SKM-1 treated with dmso at 0.1 percent for 144 hours (cell line): ENCODE results near the gene CASP9.
"Not testable (repeated sequence)": the region's sequence is repeated elsewhere in the genome, so short reads cannot be mapped to it uniquely, and the experiment has no call there.

Experiments used
- DNase-seq: peaks from one replicate; lab custom pipeline; 2025; ENCODE audit not compliant: unreplicated experiment; lab: John Stamatoyannopoulos, UW

CASP9 gene

DNA sequence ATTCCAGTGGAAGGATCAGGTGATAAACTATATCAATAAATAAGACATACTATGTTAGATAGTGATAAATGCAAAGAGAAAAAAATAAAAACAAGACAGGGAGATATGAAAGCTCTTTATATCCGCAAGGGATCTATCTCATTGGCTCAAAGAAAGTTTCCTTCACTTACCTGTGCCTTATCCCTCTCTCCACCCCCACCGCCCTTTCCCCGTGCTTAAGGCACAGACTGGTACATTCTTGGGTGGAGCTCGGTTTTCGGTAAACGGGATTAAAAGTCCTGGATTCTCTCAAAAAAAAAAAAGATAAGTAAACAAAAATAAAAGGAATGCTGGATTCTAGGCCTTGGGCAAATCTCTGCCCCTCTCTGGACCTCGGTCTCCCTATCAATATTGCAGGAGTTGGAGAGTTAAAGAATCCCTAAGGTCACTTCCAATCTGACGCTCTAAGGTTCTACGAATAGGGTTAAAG is 2.0 kb upstream of the CASP9 start:
- DNase-seq = no peak

DNA sequence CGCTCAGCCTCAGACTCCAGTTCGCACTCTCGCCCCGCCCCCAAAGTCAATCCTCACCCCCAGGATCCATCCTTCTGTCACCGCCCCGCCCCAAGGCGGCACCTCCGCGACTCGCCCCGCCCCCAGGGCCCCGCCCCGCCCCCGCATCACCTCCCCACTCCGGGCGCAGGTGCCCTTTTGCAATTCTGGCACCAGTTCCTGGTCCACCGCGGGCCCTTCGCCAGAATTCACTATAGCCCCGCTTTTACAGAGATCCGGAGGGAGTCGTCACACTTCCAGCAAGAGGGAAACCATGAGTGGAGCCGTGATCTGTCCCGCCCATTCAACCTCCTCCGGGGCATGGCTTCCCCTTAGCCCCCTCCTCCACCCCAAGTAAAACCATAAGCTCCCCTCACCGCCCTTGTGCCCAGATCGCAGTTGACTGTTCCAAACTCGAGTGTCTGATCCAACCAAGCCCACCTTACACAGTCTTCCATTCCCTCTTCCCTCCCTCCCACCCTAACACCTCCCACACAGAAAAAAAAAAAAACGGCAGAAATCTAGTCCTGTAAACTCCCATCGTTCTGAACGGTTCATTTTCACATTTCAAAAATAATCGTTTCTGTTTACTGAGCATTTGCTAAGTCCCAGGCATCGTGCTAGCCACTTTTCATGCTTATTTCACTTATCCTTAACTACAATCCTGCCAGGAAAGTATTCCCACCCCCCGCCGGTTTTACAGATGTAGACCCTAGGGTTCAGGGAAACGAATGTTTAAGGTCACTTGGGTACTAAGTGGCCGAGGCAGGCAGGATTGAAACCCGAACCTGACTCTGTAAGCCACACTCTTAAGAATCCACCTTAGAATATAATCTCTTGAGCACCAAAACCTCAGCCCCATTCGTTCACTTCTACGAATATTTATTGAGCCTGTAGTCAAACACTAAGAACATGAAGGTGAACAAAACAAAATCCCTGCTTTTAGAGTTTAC is 1.3 kb upstream of the CASP9 start:
- DNase-seq = peak; percentile 38

DNA sequence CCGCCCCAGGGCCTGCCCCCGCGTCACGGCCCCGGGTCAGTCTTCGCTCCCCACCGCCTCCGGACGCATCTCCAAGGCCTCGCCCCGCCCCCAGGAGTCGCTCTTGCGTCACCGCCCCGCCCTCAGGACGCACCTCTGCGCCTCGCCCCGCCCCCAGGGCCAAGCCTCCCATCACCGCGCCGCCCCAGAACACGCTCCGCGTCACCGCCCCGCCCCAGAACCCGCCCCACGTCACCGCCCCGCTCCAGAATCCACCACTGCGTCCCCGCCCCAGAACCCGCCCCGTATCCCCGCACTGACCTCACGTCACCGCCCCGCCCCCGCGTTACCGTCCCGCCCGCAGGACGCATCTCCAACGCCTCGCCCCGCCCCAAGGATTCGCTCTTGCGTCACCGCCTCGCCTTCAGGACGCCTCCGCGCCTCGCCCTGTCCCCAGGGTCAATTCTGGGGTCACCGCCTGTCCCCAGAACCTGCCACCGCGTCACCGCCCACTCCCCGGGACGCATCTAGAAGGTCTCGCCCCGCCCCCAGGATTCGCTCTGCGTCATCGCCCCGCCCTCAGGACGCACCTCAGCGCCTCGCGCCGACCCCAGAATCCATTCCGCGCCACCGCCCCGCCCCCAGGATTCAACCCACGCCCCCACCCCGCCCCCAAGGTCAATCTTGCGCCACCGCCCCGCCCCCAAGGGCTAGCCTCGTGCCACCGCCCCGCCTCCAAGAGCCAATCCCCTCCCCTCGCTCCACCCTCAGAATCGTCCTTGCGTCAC is 451 bp upstream of the CASP9 start:
- DNase-seq = peak; percentile 96

DNA sequence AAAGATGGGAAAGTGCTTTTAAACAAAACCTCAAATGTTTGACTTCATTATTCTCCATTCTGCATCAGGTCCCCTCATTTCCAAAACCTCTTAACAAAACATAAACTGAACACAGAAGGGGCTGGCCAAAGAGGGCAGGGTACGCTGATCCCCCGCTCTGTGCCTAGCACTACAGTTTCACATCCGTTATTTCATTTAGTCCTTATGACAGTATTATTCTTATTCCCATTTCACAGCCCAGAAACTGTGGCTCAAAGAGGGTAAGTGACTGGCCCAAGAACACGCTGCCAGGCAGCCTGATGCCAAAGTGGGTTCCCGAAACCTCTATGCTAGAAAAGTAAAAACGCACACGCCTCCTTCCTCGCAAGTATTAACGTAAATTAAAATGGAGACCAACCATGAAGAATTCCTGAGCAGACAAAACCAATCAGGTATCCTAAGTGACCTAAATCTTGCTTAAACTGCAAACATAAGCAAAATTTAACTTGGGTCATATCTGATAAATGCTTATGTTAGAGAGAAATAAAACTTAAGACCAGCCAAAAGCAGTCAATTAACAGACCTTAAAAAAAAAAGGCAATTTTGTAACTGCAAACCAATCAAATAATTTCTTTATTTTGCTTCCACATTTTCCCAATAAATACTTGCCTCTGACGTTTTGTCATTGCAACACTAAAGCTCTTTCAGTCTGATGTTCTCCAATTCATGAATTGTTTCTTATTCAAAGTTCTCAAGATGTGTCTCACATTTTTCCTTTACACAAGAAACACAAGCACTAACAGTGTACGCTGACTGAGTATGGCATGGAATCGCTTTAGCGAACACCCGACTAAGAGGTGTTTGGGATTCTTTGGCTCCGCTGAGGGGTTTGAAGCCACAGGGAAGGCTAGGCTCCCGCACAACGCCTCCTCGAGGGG is 653 bp downstream of the CASP9 start:
- peak; percentile 5 for DNase-seq

DNA sequence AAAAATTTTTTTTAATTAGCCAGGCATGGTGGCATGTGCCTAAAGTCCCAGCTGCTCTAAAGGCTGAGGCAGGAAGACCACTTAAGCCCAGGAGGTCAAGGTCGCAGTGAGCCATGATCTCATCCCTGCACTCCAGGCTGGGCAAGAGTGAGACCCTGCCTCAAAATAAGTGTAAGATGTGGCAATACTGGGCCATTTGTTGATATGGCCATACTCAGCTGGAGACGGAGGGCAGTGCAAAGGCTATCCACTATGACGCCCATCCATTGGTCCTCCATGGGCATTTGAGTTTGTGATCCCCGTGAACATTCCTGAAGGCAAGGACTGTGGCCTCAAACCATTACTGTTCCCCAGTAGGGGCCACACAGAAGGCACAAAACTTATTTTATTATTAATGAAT is 1.5 kb downstream of the CASP9 start:
- DNase-seq = no peak

DNA sequence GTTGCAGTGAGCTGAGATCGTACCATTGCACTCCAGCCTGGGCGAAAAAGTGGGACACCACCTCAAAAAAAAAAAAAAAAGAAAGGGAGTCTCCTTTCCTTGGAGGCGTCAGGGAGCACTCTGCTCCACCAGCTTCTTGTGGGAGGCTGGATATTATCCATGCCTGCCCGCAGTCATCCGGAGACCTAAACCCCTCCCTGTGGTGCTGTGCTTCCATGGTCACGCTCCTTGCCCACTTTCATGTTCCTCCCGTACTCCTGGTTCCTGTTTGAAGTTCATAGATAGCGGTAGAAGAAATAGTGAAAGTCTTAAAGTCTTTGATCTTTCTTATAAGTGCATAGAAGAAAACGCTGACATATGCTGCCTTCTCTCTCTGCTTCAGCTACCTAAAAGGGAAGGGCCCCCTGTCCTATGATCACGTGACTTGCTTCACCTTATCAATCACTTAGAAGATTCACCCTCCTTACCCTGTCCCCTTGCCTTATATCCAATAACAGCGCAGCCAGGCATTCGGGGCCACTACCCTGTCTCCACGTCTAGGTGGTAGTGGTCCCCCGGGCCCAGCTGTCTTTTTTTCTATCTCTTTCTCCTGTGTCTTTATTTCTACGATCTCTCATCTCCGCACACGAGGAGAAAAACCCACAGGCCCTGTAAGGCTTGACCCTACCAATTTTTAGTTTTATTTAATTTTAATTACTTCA is 2.7 kb downstream of the CASP9 start:
- not testable (repeated sequence) for DNase-seq

DNA sequence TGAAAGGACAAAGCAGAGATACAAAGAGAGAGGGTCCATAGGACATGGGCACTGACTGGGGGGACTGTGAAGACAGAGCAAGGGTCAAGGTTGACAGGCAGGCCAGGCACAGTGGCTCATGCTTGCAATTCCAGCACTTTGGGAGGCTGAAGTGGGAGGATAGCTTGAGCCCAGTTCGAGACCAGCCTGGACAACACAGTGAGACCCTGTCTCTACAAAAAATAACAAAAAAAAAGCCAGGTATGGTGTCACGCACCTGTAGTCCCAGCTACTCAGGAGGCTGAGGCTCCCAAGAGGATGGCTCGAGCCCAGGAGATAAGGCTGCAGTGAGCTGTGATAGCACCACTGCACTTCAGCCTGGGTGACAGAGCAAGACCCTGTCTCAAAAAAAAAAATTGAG is 4.4 kb downstream of the CASP9 start:
- DNase-seq = no peak

DNA sequence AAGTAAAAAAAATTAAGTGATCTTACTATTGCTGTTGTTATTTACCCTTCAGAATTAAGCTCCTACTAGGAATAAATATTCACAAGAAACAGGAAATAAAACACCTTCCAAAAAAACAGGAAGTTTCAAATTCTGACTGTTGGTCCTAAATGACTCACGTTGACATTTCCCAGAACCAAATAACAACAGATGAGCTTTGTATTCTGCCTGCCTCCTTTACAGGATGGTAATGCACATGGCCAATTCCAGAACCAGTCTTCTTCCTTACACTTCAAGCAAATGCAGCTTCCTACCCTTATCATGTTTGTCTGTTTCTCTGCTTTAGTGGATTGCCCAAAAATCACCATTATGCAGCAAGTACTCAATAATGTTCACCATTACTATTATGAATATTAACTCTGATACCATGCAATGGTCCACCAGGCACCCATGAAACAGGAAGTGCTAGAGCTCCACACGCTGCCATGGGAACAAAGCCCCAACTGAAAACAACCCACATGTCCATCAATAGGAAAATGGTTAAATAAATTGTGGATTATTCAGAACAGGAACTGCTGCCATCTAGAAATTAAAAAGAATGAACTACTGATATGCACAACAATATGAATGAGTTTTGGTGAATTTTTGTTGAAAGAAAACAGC is 8.9 kb downstream of the CASP9 start:
- DNase-seq = peak; percentile 32

DNA sequence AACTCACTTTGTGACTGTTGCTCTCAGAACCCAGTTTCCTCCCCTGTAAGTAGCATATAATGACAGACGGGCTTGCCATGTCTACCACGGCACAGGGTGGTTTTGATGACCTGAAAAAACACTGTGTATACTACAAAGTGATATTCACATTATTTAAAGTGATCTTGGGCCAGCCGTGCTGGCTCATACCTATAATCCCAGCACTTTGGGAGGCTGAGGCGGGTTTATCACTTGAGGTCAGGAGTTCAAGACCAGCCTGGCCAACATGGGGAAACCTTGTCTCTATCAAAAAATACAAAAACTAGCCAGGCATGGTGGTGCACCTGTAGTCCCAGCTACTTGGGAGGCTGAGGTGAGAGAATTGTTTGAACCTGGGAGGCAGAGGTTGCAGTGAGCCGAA is 9.5 kb downstream of the CASP9 start:
- DNase-seq = not testable (repeated sequence)

DNA sequence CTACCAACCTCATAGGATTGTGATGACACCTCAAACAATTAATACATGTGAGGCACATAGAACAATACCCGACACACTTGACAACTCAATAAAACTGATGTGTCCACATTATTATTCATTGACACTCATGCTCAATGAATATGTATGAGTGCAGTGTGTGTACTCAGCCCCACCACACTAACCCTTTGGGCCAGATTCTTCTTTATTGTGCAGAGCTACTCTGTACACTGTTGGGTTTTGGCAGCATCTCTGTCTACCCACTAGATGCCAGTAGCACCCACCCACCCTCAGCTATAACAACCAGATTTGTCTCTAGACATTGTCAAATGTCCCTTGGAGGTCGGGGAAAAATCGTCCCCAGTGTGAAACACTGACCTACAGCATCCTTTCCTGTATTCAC is 10.1 kb downstream of the CASP9 start:
- no peak for DNase-seq

DNA sequence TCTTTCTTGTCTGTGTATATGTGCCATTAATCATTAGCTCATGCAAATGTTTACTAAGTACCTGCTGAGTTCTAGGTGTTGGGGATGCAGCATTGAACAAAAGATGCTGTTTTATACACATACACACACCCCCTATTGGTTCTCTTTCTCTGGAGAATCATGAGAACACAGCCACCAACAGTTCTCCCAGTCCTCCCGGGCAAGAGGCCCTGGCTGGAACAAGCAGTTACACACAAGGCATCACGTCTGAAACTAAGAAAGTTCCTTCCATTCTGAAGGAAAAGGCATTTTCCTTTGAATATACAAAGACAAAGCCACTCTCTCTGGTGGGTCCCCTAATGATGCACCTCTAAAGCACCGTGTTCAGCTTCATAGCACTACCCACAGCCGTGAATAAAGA is 10.8 kb downstream of the CASP9 start:
- DNase-seq = no peak

DNA sequence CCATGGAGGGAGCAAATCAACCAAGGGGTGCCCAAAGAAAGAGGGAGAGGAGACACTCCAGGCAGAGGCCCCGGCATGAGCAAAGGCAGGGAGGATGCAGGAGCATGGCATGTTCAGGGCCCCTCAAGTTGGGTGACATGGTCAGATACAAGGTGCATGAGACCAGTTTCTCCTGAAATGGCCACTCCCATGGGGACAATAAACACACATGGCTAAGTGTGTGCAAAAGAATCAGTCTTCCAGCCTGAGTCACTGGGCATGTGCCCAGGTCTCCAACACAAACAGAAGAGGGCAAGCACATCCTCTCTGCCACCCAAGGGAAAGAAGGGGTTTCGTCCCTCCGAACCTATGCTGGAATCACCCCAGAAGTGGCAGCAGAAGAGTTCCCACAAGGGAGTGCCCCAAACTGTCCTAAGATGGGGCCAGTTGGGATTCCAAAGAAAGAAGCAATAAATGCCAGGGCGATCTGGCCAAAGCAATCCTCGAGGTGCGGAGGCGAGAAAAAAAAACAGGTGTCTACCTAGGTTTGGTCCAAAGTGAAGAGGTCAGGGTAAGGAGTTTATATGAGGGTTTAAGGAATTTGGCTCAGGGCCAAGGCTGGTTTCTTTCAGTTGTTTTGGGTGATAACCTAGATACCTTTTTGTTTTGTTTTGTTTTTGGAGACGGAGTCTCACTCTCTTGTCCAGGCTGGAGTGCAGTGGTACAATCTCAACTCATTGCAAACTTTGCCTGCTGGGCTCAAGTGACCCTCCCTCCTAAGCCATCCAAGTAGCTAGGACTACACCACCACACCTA is 13.2 kb downstream of the CASP9 start:
- no peak for DNase-seq

DNA sequence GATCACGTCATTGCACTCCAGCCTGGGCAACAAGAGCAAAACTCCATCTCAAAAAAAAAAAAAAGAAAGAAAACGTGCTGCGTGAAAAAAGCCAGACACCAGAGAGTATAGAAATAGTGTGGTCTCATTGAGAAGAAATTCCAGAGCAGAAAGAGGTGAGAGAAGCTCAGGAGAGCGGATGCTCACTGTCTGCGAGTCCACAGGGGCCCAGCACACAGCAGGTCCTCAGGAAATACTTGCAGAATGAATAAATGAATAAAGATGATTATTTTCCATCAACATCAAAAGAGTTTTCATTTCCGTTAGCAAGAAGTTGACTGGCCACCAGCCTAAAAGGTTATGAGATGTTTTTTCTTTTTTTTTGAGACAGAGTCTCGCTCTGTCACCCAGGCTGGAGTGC is 14.4 kb downstream of the CASP9 start:
- no peak for DNase-seq

DNA sequence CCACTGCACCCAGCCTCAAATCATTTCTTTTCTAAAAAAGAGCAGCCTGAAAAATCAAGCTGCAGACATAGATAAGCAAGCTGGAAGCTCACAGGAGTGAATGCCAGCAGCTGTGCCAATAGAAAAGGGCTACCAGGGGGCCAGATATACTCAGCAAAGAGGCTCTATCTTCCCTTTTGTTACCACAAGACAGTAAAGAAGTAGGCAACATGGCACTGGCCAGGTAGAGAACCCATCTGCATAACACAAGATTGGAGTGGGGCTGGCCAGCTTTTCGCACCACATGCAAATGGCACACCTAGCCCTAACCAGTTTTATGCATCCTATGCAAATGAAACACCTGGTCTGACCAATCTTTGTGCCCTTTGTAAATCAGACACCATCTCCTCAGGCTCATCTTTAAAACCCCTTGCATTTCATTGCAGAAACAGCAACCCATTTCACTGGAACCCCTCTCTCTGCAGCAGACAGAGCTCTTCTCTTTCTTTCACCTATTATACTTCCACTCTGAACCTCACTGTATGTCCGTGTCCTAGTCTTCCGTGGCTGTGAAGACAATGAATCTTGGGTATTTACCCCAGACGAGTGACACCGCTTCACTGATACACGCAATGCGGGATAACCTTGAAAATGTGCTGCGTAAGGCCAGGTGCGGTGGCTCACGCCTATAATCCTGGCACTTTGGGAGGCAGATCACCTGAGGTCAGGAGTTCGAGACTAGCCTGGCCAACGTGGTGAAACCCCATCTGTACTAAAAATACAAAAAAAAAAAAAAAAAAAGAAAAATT is 15.1 kb downstream of the CASP9 start:
- DNase-seq = no peak

DNA sequence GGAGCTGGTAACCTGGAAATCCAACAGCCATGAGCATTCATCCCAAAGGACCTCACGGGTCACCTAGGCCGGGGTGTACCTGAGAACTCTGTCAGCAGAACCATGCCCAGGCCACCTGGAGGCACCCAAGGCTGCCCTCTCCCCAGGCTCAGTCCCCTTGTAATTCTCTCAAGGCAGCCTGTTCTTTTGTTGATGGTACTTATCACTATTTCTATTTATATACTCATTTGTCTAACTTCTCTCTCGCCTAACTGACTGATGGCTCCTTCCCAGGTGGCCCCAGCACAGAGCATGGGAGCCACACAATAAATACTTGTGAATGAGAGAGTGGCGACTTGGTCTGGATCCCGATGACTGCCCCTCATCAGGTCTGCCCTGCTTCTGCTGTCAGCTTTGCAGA is 16.7 kb downstream of the CASP9 start:
- no peak for DNase-seq

DNA sequence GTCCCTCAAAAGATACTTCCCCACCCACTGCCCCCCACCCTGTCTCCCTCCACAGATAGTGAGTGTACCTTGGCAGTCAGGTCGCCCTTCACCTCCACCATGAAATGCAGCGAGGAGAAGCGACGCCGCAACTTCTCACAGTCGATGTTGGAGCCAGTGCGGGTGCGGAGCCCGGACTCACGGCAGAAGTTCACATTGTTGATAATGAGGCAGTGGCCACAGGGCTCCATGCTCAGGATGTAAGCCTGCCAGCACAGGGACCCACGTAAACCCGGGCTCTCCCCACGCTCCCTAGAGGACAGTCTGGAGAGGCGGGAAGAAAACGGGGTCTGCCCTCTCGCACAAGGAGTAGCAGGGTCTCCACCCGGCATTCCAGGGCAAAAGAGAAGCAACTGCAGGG is 17.2 kb downstream of the CASP9 start:
- DNase-seq = no peak

DNA sequence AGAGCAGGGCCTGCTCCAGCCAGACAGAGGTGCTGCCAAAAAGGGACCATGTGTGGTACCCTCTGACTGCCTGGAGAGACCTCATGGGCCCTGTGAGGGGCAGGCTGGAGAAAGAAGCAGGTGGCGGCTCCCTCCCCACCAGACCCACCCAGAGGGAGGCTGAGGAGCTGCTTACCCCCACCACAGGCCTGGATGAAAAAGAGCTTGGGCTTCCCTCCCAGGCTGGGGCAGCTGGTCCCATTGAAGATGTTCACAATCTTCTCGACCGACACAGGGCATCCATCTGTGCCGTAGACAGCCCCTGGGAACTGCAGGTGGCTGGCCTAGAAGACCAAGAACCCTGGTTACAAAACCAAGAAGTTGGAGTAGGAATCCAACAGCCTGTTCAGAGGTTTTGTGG is 19.6 kb downstream of the CASP9 start:
- DNase-seq = no peak
